Vagina (tissue), 2 donors: ENCODE data around the gene PGBD5. TPM values are rescaled to one million over a fixed set of nuclear protein-coding genes. Genes with fewer than 3 reads are reported as not detected.

Source experiments
- DNase-seq, 2 donors: peaks; one replicate each; pipeline ENCODE4 v3.0.0-alpha.2; 2017; ENCODE audit errors: extremely low spot score in 2 of 2
- H3K27ac ChIP-seq: fragments of 200-600 bp; sonication (generic); one replicate; pipeline ENCODE4 v1.5.1; 2019
- H3K27me3 ChIP-seq: fragments of 200-600 bp; sonication (generic); one replicate; pipeline ENCODE4 v1.5.1; 2019
- H3K36me3 ChIP-seq, 2 donors: fragments of 200-600 bp; sonication (generic); one replicate each; pipeline ENCODE4 v1.5.1; 2017 to 2019
- H3K4me1 ChIP-seq: fragments of 200-600 bp; sonication (generic); one replicate; pipeline ENCODE4 v1.5.1; 2019
- H3K4me3 ChIP-seq, 2 donors: fragments of 200-600 bp; sonication (generic); 1 replicate in 1 of 2; 2 replicates in 1 of 2; pipeline ENCODE4 v1.5.1; 2016 to 2019
- H3K9me3 ChIP-seq: fragments of 200-600 bp; sonication (generic); one replicate; pipeline ENCODE4 v1.5.1; 2019
- CTCF ChIP-seq, 3 experiments: fragments of 450-650 bp in 2 of 3; fragments of 200-600 bp in 1 of 3; sonication (generic) in 1 of 3; IDR thresholded peaks; one replicate each; pipeline ENCODE4 v1.5.1; 2017 to 2019; ENCODE audit warnings: antibody characterized with exemption in 3 of 3, mild to moderate bottlenecking in 2 of 3, moderate library complexity in 2 of 3
- POLR2A ChIP-seq, 2 donors: fragments of 450-650 bp; IDR thresholded peaks; one replicate each; pipeline ENCODE4 v1.6.1; 2017; ENCODE audit warnings: antibody characterized with exemption in 2 of 2, mild to moderate bottlenecking in 2 of 2, moderate library complexity in 2 of 2
- POLR2AphosphoS5 ChIP-seq, 2 donors: sonication (generic); formaldehyde crosslinking; IDR thresholded peaks; one replicate each; pipeline ENCODE4 v1.9.0; 2017; ENCODE audit warnings: antibody characterized with exemption in 2 of 2, mild to moderate bottlenecking in 2 of 2, low read depth in 1 of 2; ENCODE audit not compliant: insufficient read depth in 1 of 2
- intact Hi-C: fragments of 100-400 bp; cut with DNase I; formaldehyde crosslinking; loops from one replicate; pipeline ENCODE4 v1.15.1; 2023
- total RNA-seq: library from RNA; depleted of rRNA; stranded (reverse); fragments of >200 nt; gene quantifications from one replicate; pipeline ENCODE4 v1.2.3, GENCODE V29; 2016

PGBD5 gene
- total RNA-seq, 1 donor from 2014 or later = 0.98 TPM

- no peak for TF ChIP-seq POLR2A (IDR thresholded peaks at IDR 0.05)
- no peak for TF ChIP-seq CTCF (IDR thresholded peaks at IDR 0.05)
- no peak for TF ChIP-seq POLR2AphosphoS5 (IDR thresholded peaks at IDR 0.05; ENCODE audit: insufficient read depth in 1 of 2, low read depth in 1 of 2)
- Histone ChIP-seq H3K4me1 (no peaks in the 10 kb centered on the region), H3K9me3 (no peaks in the 10 kb centered on the region), H3K4me3 (no peak overlapping the region), H3K36me3 (no peaks in the 10 kb centered on the region), H3K27me3 (no peaks in the 10 kb centered on the region), H3K27ac (no peak overlapping the region)
- intact Hi-C loops = no loop called here
- DNase-seq = no peak
Measured at GRCh38 chr1:230341162-230341546, 85.0 kb downstream of the PGBD5 start.

GRCh38 chr1:230340526-230341161 lies 85.5 kb downstream of the PGBD5 start:
- H3K4me3 ChIP-seq = no peak overlapping the region
- intact Hi-C loops = no loop called here
- TF ChIP-seq POLR2AphosphoS5 (IDR thresholded peaks at IDR 0.05; ENCODE audit: insufficient read depth in 1 of 2, low read depth in 1 of 2) = no peak
- no peak for TF ChIP-seq CTCF (IDR thresholded peaks at IDR 0.05)
- TF ChIP-seq POLR2A (IDR thresholded peaks at IDR 0.05) = no peak
- no peaks in the 10 kb centered on the region for H3K27me3 ChIP-seq
- H3K27ac ChIP-seq = no peak overlapping the region
- no peaks in the 10 kb centered on the region for H3K9me3 ChIP-seq
- no peaks in the 10 kb centered on the region for H3K4me1 ChIP-seq
- no peaks in the 10 kb centered on the region for H3K36me3 ChIP-seq
- no peak for DNase-seq

- Histone ChIP-seq H3K27me3 (no peaks in the 10 kb centered on the region), H3K4me3 (no peak overlapping the region)
Measured at GRCh38 chr1:230339033-230339432, 87.1 kb downstream of the PGBD5 start.

GRCh38 chr1:230337266-230337665 lies 88.9 kb downstream of the PGBD5 start:
- Histone ChIP-seq H3K9me3 (no peaks in the 10 kb centered on the region), H3K27me3 (no peaks in the 10 kb centered on the region), H3K4me3 (no peak overlapping the region), H3K4me1 (no peaks in the 10 kb centered on the region), H3K27ac (no peak overlapping the region), H3K36me3 (no peaks in the 10 kb centered on the region)
- intact Hi-C loops = no loop called here
- no peak for DNase-seq
- TF ChIP-seq CTCF (IDR thresholded peaks at IDR 0.05) (no peak), POLR2AphosphoS5 (IDR thresholded peaks at IDR 0.05; ENCODE audit: insufficient read depth in 1 of 2, low read depth in 1 of 2) (no peak), POLR2A (IDR thresholded peaks at IDR 0.05) (no peak)

More at GRCh38 chr1:230339033-230339432, 87.1 kb downstream of the PGBD5 start:
- Histone ChIP-seq H3K9me3 (no peaks in the 10 kb centered on the region), H3K36me3 (no peaks in the 10 kb centered on the region), H3K4me1 (no peaks in the 10 kb centered on the region), H3K27ac (no peak overlapping the region)
- intact Hi-C loops = no loop called here
- no peak for TF ChIP-seq POLR2A (IDR thresholded peaks at IDR 0.05)
- DNase-seq = no peak

- Histone ChIP-seq H3K27ac (no peak overlapping the region), H3K4me1 (no peaks in the 10 kb centered on the region), H3K36me3 (no peaks in the 10 kb centered on the region), H3K4me3 (no peak overlapping the region), H3K27me3 (no peaks in the 10 kb centered on the region), H3K9me3 (no peaks in the 10 kb centered on the region)
- no peak for TF ChIP-seq POLR2AphosphoS5 (IDR thresholded peaks at IDR 0.05; ENCODE audit: insufficient read depth in 1 of 2, low read depth in 1 of 2)
- no peak for TF ChIP-seq CTCF (IDR thresholded peaks at IDR 0.05)
- TF ChIP-seq POLR2A (IDR thresholded peaks at IDR 0.05) = no peak
- intact Hi-C loops = no loop called here
- no peak for DNase-seq
Measured at GRCh38 chr1:230335861-230336522, 90.1 kb downstream of the PGBD5 start.
